Measurements from ENCODE around the gene CPSF6.
"Not testable (repeated sequence)": the region's sequence is repeated elsewhere in the genome, so short reads cannot be mapped to it uniquely, and the experiment has no call there.

Gene CPSF6

GRCh38 chr12:69298133-69298532 lies 58.8 kb downstream of the CPSF6 start:
- no peak for TF ChIP-seq CTCF (IDR thresholded peaks at IDR 0.05; ENCODE audit: low read depth, low read length)
- DNase-seq = no peak

GRCh38 chr12:69298947-69299346 lies 59.6 kb downstream of the CPSF6 start:
- Histone ChIP-seq H3K9me3 (no peaks in the 10 kb centered on the region), H3K27me3 (peaks cover 6% of the 10 kb centered on the region; the same call in 1 of the 2 replicates), H3K4me1 (no peaks in the 10 kb centered on the region), H3K4me3 (ENCODE audit: low read depth, low read length) (no peak overlapping the region), H3K36me3 (no peaks in the 10 kb centered on the region)
- TF ChIP-seq CTCF (IDR thresholded peaks at IDR 0.05; ENCODE audit: low read depth, low read length) = no peak
- no peak for DNase-seq

More at GRCh38 chr12:69298133-69298532, 58.8 kb downstream of the CPSF6 start:
- Histone ChIP-seq H3K4me1 (no peaks in the 10 kb centered on the region), H3K9me3 (no peaks in the 10 kb centered on the region), H3K27me3 (peaks cover 12% of the 10 kb centered on the region), H3K36me3 (no peaks in the 10 kb centered on the region), H3K4me3 (ENCODE audit: low read depth, low read length) (no peak overlapping the region)

GRCh38 chr12:69304284-69304683 lies 64.9 kb downstream of the CPSF6 start:
- TF ChIP-seq CTCF (IDR thresholded peaks at IDR 0.05; ENCODE audit: low read depth, low read length) = no peak
- DNase-seq = no peak
- no peaks in the 10 kb centered on the region for H3K4me1 ChIP-seq
- H3K36me3 ChIP-seq = no peaks in the 10 kb centered on the region
- H3K9me3 ChIP-seq = no peaks in the 10 kb centered on the region
- H3K27me3 ChIP-seq = no peaks in the 10 kb centered on the region; the same call in 1 of the 2 replicates
- no peak overlapping the region for H3K4me3 ChIP-seq (ENCODE audit: low read depth, low read length)

GRCh38 chr12:69309461-69309860 lies 70.1 kb downstream of the CPSF6 start:
- no peaks in the 10 kb centered on the region for H3K36me3 ChIP-seq
- no peak overlapping the region for H3K4me3 ChIP-seq (ENCODE audit: low read depth, low read length)
- H3K4me1 ChIP-seq = no peaks in the 10 kb centered on the region
- TF ChIP-seq CTCF (IDR thresholded peaks at IDR 0.05; ENCODE audit: low read depth, low read length) = no peak
- no peaks in the 10 kb centered on the region for H3K27me3 ChIP-seq
- no peak for DNase-seq
- H3K9me3 ChIP-seq = no peaks in the 10 kb centered on the region

GRCh38 chr12:69313209-69313608 lies 73.8 kb downstream of the CPSF6 start:
- no peaks in the 10 kb centered on the region for H3K4me1 ChIP-seq
- H3K4me3 ChIP-seq (ENCODE audit: low read depth, low read length) = no peak overlapping the region
- H3K9me3 ChIP-seq = no peaks in the 10 kb centered on the region
- DNase-seq = no peak
- TF ChIP-seq CTCF (IDR thresholded peaks at IDR 0.05; ENCODE audit: low read depth, low read length) = no peak
- no peaks in the 10 kb centered on the region for H3K36me3 ChIP-seq
- no peaks in the 10 kb centered on the region for H3K27me3 ChIP-seq

GRCh38 chr12:69316784-69317183 lies 77.4 kb downstream of the CPSF6 start:
- DNase-seq, H3K9me3 ChIP-seq, H3K4me1 ChIP-seq: not testable (repeated sequence)

GRCh38 chr12:69317233-69317632 lies 77.9 kb downstream of the CPSF6 start:
- not testable (repeated sequence) for H3K4me3 ChIP-seq (ENCODE audit: low read depth, low read length); H3K27me3 ChIP-seq; DNase-seq; H3K9me3 ChIP-seq; H3K36me3 ChIP-seq; H3K4me1 ChIP-seq

More at GRCh38 chr12:69316784-69317183, 77.4 kb downstream of the CPSF6 start:
- H3K27me3 ChIP-seq; H3K36me3 ChIP-seq; H3K4me3 ChIP-seq (ENCODE audit: low read depth, low read length): not testable (repeated sequence)
